Measurements from ENCODE around the gene MSH5.
"Not testable (repeated sequence)": the region's sequence is repeated elsewhere in the genome, so short reads cannot be mapped to it uniquely, and the experiment has no call there.

The MSH5 gene

DNA sequence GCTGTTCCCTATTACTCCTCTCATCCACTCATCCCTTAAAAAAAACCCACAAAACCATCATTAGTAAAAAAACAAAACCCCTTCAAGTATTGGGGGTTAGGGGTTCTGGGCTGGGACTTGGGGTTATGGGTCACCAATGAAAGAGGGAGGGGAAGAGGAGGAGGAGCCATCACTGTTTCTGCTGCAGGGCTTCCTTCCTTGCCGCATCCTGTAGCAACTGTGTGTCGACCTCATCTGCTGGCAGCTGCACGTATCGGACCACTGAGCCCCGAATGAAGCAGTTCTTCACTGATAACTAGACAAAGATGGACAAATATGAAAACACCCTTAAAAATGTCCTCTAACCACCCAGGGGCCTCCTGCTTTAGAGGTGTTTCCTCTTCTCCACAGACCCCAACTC lies 57.8 kb downstream of the MSH5 start:
- TF ChIP-seq, protein P1, sequence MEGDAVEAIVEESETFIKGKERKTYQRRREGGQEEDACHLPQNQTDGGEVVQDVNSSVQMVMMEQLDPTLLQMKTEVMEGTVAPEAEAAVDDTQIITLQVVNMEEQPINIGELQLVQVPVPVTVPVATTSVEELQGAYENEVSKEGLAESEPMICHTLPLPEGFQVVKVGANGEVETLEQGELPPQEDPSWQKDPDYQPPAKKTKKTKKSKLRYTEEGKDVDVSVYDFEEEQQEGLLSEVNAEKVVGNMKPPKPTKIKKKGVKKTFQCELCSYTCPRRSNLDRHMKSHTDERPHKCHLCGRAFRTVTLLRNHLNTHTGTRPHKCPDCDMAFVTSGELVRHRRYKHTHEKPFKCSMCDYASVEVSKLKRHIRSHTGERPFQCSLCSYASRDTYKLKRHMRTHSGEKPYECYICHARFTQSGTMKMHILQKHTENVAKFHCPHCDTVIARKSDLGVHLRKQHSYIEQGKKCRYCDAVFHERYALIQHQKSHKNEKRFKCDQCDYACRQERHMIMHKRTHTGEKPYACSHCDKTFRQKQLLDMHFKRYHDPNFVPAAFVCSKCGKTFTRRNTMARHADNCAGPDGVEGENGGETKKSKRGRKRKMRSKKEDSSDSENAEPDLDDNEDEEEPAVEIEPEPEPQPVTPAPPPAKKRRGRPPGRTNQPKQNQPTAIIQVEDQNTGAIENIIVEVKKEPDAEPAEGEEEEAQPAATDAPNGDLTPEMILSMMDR (IDR thresholded peaks at IDR 0.05; ENCODE audit: low read depth, low read length), result no peak
- H3K4me3 ChIP-seq (ENCODE audit: low read depth, low read length), result no peak overlapping the region

DNA sequence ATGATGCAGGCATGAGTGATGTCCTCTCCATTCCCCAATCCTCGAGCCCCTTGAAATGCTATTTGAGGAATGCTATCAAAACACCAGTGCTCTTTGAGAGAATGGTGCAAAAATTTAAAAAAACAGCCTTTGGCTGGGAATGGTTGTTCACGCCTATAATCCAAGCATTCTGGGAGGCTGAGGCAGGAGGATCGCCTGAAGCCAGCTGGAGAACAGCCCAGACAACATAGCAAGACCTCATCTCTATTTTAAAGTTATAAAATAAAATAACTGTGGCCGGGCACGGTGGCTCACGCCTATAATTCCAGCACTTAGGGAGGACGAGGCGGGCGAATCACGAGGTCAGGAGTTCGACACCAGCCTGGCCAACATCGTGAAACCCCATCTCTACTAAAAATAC lies 60.0 kb downstream of the MSH5 start:
- TF ChIP-seq, protein P1 (IDR thresholded peaks at IDR 0.05; ENCODE audit: low read depth, low read length), result no peak
- H3K4me3 ChIP-seq (ENCODE audit: low read depth, low read length), result no peak overlapping the region

DNA sequence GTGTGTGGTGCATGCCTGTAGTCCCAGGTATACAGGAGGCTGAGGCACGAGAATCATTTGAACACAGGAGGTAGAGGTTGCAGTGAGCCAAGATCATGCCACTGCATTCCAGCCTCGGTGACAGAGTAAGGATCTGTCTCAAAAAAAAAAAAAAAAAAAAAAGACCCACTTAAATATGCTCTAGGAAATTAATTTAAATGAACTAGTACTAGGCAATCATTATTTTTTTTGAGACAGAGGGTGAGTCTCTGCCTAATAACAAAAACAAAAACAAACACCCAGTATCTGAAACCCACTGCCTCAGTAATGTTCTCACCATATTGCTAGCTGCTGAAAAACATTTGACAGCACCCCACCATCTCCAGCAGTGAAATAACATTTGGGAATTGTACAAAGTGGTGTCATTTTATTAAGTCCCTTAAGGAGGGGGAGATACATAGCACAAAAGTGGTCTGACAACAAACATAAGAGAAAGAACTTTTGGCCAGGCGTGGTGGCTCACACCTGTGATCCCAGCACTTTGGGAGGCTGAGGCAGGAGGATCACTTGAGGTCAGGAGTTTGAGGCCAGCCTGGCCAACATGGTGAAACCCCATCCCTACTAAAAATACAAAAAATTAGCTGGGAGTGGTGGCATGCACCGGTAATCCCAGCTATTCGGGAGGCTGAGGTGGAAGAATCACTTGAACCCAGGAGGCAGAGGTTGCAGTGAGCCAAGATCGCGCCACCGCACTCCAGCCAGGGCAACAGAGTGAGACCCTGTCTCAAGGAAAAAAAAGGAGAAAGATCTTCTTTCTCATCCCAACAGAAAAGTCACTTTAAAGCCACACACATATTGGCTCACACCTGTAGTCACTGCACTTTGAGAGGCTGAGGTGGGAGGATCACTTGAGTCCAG lies 61.5 kb downstream of the MSH5 start:
- not testable (repeated sequence) for H3K4me3 ChIP-seq (ENCODE audit: low read depth, low read length)

DNA sequence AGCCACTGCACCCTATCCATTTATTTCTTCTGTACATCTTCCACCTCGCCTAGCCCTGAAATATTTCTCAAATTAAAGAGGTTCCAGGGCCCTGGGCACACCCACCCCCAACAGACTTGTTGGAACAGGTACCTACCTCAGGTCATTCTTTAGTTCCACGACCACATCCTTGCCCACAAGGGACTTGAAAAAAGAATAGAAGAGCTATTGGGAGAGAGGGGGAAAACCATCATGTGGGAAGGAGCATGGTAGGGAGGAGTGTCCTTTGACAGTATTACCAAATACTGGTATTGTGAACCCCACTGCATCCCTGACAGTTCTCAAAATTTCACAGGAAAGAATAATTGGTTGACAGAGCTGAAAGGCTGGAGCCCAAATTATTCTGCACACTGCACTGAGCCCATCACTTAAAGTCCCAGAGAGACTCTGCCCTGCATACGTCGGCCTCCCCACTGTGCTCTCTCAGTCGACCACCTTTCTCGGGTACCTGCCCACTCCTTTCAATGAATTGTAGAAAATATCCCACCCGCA lies 66.2 kb downstream of the MSH5 start:
- peak overlapping the region; percentile 70 for H3K4me3 ChIP-seq (ENCODE audit: low read depth, low read length)
- TF ChIP-seq, protein P1 (IDR thresholded peaks at IDR 0.05; ENCODE audit: low read depth, low read length), result no peak

DNA sequence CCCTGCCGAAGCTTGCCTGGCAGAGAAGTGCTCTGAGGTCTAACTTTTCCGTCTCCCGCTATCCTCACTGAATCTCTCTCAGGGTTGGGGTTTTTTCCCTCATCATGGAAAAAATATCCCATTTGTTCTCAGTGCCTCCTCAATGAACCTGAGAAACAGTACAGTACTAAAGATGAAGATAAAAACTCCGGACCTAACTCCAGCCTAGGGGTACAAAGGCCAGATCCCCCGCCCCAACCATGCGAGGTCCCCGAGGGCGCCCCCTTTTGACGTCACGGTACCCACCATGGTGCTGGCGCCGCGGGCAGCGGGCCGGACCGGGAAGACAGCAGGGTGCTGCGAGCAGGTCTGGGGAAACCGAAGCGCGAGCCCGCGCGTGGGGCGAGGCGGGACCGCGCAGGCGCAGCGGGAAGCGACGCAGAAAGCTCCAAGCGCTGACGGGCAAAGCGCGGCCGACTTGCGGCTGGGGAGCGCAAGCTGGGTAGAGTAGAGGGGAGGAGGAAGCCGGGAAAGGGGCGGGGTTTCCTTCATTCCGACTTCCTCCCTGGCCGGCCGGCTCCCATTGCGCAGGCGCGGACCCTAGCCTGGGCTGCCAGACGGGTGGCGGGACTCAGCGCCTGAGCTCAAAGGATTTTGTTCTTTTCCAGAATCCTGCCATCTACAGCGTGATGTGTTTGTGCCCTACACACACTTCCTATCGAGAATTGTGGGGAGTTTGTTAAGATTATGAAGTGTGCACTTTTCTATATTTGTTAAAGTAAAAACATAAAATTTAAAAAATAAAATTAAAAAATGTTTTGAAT lies 66.9 kb downstream of the MSH5 start, which contains the start of gene LSM2:
TSS of gene LSM2 (minus strand) at position 497 of the 803 bp plus-strand sequence. CDS start at position 288, 209 bp downstream.
- TF ChIP-seq, protein P1 (IDR thresholded peaks at IDR 0.05; ENCODE audit: low read depth, low read length), result 0 out of 2 replicates have a peak, but pooled peaks have one; percentile 7

DNA sequence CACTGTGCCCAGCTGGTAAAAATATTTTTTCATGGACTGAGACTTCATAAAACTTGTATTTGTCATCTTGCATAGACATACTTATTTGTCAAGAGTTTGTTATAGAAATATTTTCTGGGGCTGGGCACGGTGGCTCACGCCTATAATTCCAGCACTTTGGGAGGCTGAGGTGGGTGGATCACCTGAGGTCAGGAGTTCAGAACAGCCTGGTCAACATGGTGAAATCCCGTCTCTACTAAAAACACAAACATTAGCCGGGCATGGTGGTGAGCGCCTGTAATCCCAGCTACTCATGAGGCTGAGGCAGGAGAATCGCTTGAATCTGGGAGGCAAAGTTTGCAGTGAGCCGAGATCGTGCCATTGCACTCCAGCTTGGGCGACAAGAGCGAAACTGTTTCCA lies 68.8 kb downstream of the MSH5 start:
- not testable (repeated sequence) for H3K4me3 ChIP-seq (ENCODE audit: low read depth, low read length)

More for the DNA sequence above, 66.9 kb downstream of the MSH5 start, which contains the start of gene LSM2:
- H3K4me3 ChIP-seq (ENCODE audit: low read depth, low read length), result peak within 1 kb of the TSS; percentile 70

DNA sequence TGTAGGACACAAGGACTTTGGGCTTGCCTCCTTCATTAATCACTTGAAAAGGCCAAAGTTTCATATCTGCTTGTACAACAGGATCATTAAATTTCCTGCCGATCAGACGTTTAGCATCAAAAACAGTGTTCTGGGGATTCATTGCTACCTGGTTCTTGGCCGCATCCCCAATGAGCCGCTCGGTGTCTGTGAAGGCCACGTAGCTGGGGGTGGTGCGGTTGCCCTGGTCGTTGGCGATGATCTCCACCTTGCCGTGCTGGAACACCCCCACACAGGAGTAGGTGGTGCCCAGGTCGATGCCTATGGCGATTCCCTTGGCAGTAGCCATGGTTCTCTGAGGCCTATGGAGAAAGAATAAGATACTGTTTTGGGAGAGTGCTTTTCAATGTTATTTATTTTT lies 71.8 kb downstream of the MSH5 start:
- H3K4me3 ChIP-seq (ENCODE audit: low read depth, low read length), result no peak overlapping the region
- TF ChIP-seq, protein P1 (IDR thresholded peaks at IDR 0.05; ENCODE audit: low read depth, low read length), result no peak

Data from WI38 (cell line).